ENCODE measurements around the gene FHIT. TPM values are rescaled to one million over a fixed set of nuclear protein-coding genes. Genes with fewer than 3 reads are reported as not detected.

FHIT gene
- total RNA-seq, 1 experiment from 2014 or later = 3.6 TPM

- intact Hi-C loops (cut with micrococcal nuclease) = no loop called here
- Histone ChIP-seq H3K36me3 (ENCODE audit: low read depth, low read length) (no peaks in the 10 kb centered on the region), H4K20me1 (ENCODE audit: low read length) (no peaks in the 10 kb centered on the region), H3K4me2 (ENCODE audit: low read length) (no peak overlapping the region), H3K9me2 (replicated peaks; ENCODE audit: low read length) (no peaks in the 10 kb centered on the region), H3F3A (ENCODE audit: low read length, unreplicated experiment) (no peaks in the 10 kb centered on the region), H3K79me2 (ENCODE audit: low read length) (no peaks in the 10 kb centered on the region), H3K4me1 (ENCODE audit: insufficient read depth, low read length) (no peaks in the 10 kb centered on the region), H3K4me3 (ENCODE audit: low read length) (no peak overlapping the region), H2AFZ (ENCODE audit: low read length) (no peak overlapping the region), H3K9ac (ENCODE audit: low read length) (no peak overlapping the region), H3K9me3 (ENCODE audit: low read length) (no peaks in the 10 kb centered on the region), H3K27ac (ENCODE audit: low read length) (no peak overlapping the region), H3K27me3 (ENCODE audit: low read length) (no peaks in the 10 kb centered on the region)
- ChIA-PET CTCF (no interaction called here), POLR2A (ENCODE audit: unreplicated experiment) (no interaction called here)
- DNase-seq (no peak), ATAC-seq (no peak)
- TF ChIP-seq, protein P1, sequence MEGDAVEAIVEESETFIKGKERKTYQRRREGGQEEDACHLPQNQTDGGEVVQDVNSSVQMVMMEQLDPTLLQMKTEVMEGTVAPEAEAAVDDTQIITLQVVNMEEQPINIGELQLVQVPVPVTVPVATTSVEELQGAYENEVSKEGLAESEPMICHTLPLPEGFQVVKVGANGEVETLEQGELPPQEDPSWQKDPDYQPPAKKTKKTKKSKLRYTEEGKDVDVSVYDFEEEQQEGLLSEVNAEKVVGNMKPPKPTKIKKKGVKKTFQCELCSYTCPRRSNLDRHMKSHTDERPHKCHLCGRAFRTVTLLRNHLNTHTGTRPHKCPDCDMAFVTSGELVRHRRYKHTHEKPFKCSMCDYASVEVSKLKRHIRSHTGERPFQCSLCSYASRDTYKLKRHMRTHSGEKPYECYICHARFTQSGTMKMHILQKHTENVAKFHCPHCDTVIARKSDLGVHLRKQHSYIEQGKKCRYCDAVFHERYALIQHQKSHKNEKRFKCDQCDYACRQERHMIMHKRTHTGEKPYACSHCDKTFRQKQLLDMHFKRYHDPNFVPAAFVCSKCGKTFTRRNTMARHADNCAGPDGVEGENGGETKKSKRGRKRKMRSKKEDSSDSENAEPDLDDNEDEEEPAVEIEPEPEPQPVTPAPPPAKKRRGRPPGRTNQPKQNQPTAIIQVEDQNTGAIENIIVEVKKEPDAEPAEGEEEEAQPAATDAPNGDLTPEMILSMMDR (conservative IDR thresholded peaks at IDR 0.05; ENCODE audit: low read depth, low read length) = no peak
- TF ChIP-seq EZH2phosphoT487 (IDR thresholded peaks at IDR 0.05; ENCODE audit: borderline replicate concordance, low read length) = no peak
- no peak for TF ChIP-seq EZH2 (IDR thresholded peaks at IDR 0.05; ENCODE audit: low read length, unreplicated experiment)
- no TSS peak for BruUV-seq (replicated peaks)
Observed at GRCh38 chr3:61226166-61226686, 25.0 kb downstream of the FHIT start.

GRCh38 chr3:61224823-61225222 lies 26.4 kb downstream of the FHIT start:
- Histone ChIP-seq H3K4me2 (ENCODE audit: low read length) (no peak overlapping the region), H3F3A (ENCODE audit: low read length, unreplicated experiment) (no peaks in the 10 kb centered on the region), H3K9ac (ENCODE audit: low read length) (no peak overlapping the region), H4K20me1 (ENCODE audit: low read length) (no peaks in the 10 kb centered on the region), H2AFZ (ENCODE audit: low read length) (no peak overlapping the region), H3K27me3 (ENCODE audit: low read length) (no peaks in the 10 kb centered on the region), H3K36me3 (ENCODE audit: low read depth, low read length) (no peaks in the 10 kb centered on the region), H3K27ac (ENCODE audit: low read length) (no peak overlapping the region), H3K4me3 (ENCODE audit: low read length) (no peak overlapping the region), H3K9me3 (ENCODE audit: low read length) (no peaks in the 10 kb centered on the region), H3K9me2 (replicated peaks; ENCODE audit: low read length) (no peaks in the 10 kb centered on the region), H3K79me2 (ENCODE audit: low read length) (no peaks in the 10 kb centered on the region), H3K4me1 (ENCODE audit: insufficient read depth, low read length) (no peaks in the 10 kb centered on the region)
- intact Hi-C loops (cut with micrococcal nuclease) = no loop called here
- no TSS peak for BruUV-seq (replicated peaks)
- DNase-seq = no peak
- TF ChIP-seq, protein P1 (conservative IDR thresholded peaks at IDR 0.05; ENCODE audit: low read depth, low read length) = no peak
- no peak for TF ChIP-seq EZH2phosphoT487 (IDR thresholded peaks at IDR 0.05; ENCODE audit: borderline replicate concordance, low read length)
- TF ChIP-seq EZH2 (IDR thresholded peaks at IDR 0.05; ENCODE audit: low read length, unreplicated experiment) = no peak
- POLR2A ChIA-PET (ENCODE audit: unreplicated experiment) = no interaction called here
- no peak for ATAC-seq
- CTCF ChIA-PET = no interaction called here

DNA sequence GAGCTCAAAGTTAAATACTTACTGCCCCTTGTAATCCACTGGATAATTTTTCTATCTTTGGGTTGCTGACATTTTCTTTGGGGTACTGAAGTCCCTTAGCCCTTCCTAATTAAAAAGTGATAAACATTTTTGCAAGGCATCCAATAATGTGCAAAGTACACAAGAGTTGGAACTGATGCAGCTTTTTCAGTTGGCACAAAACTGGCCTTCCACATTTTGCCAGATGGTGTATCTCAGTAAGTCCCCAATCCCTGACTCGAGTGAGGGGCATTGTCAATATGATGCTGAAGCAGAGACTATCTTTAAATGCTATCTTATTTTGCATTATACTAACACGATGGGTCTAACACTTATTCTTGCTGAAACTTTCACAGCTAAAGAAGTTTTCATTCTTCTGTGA lies 27.8 kb downstream of the FHIT start:
- no peak overlapping the region for H2AFZ ChIP-seq (ENCODE audit: low read length)
- H3K4me1 ChIP-seq (ENCODE audit: insufficient read depth, low read length) = no peaks in the 10 kb centered on the region
- H3K9me2 ChIP-seq (replicated peaks; ENCODE audit: low read length) = no peaks in the 10 kb centered on the region
- H3K9ac ChIP-seq (ENCODE audit: low read length) = no peak overlapping the region
- H4K20me1 ChIP-seq (ENCODE audit: low read length) = no peaks in the 10 kb centered on the region
- ChIA-PET POLR2A (ENCODE audit: unreplicated experiment) (no interaction called here), CTCF (no interaction called here)
- no peak overlapping the region for H3K27ac ChIP-seq (ENCODE audit: low read length)
- ATAC-seq (no peak), DNase-seq (no peak)
- TF ChIP-seq, protein P1 (conservative IDR thresholded peaks at IDR 0.05; ENCODE audit: low read depth, low read length) = no peak
- no peak for TF ChIP-seq EZH2phosphoT487 (IDR thresholded peaks at IDR 0.05; ENCODE audit: borderline replicate concordance, low read length)
- no peak for TF ChIP-seq EZH2 (IDR thresholded peaks at IDR 0.05; ENCODE audit: low read length, unreplicated experiment)
- intact Hi-C loops (cut with micrococcal nuclease) = no loop called here
- no peaks in the 10 kb centered on the region for H3K27me3 ChIP-seq (ENCODE audit: low read length)
- H3K36me3 ChIP-seq (ENCODE audit: low read depth, low read length) = no peaks in the 10 kb centered on the region
- H3K4me2 ChIP-seq (ENCODE audit: low read length) = no peak overlapping the region
- no peaks in the 10 kb centered on the region for H3K79me2 ChIP-seq (ENCODE audit: low read length)
- H3K4me3 ChIP-seq (ENCODE audit: low read length) = no peak overlapping the region
- no peaks in the 10 kb centered on the region for H3K9me3 ChIP-seq (ENCODE audit: low read length)
- BruUV-seq (replicated peaks) = no TSS peak
- H3F3A ChIP-seq (ENCODE audit: low read length, unreplicated experiment) = no peaks in the 10 kb centered on the region

All from PC-3 (cell line).